OCI-LY3 (cell line): ENCODE results near the gene PDLIM3.

Source experiments
- CTCF ChIP-seq: fragments of 200-600, 300-600 bp; sonication (generic); IDR thresholded peaks from 2 replicates; pipeline ENCODE4 v1.5.1; 2014; ENCODE audit warnings: antibody characterized with exemption, low read length, low read depth
- EZH2phosphoT487 ChIP-seq: fragments of 200-600 bp; shearing (Covaris generic); IDR thresholded peaks from 2 replicates; pipeline ENCODE4 v1.6.1; 2018; ENCODE audit warnings: antibody characterized with exemption, mixed run types, low read depth

DNA sequence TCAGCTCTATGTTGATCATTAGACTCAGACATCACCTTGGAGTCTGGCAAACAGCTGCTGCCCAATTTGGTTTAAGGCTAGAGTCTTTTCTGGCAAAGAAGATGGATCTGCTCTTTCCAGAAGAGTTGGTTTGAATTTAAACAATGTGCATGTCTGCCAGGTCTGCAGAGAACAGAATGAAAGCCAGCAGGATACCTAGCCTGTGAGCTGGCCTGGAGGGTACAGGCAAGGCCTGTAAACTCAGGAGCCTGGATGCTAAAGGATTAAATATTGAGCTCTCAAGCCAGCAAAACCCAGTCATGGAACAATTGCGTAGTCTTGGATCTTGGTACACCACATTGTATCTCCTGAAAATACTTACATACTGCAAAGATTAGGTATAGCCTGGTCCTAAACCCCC is 15.6 kb upstream of the PDLIM3 start:
- TF ChIP-seq CTCF (no peak), EZH2phosphoT487 (no peak)
